MM.1S (cell line): ENCODE results near the gene ITK.
A peak's percentile ranks its signal among the peaks of the same experiment; 100 is the strongest.

Experiments used
- DNase-seq: peaks from one replicate; pipeline ENCODE4 v3.0.0-alpha.2; 2015
- H2AFZ ChIP-seq: fragments of 300-600 bp; sonication (generic); 2 replicates; pipeline ENCODE4 v1.6.0; 2016; ENCODE audit warnings: antibody characterized with exemption, low read length
- H3F3A ChIP-seq: fragments of 300-600 bp; sonication (generic); 2 replicates; pipeline ENCODE4 v1.6.1; 2016; ENCODE audit warnings: mild to moderate bottlenecking, antibody characterized with exemption, low read length, moderate library complexity, mixed read lengths; ENCODE audit not compliant: insufficient read depth
- H3K27ac ChIP-seq: fragments of 300-600 bp; sonication (generic); 2 replicates; pipeline ENCODE4 v1.5.1; 2016; ENCODE audit warnings: mild to moderate bottlenecking, low read length
- H3K27me3 ChIP-seq: fragments of 300-600 bp; sonication (generic); replicated peaks from 2 replicates; pipeline ENCODE4 v1.6.0; 2016; ENCODE audit warnings: low read length; ENCODE audit not compliant: insufficient read depth
- H3K36me3 ChIP-seq: fragments of 300-600 bp; sonication (generic); replicated peaks from 2 replicates; pipeline ENCODE4 v1.6.1; 2016; ENCODE audit warnings: mild to moderate bottlenecking, low read length, mixed read lengths; ENCODE audit not compliant: insufficient read depth
- H3K4me1 ChIP-seq: fragments of 300-600 bp; sonication (generic); 2 replicates; pipeline ENCODE4 v1.6.1; 2016; ENCODE audit warnings: low read length, mixed read lengths
- H3K4me2 ChIP-seq: fragments of 300-600 bp; sonication (generic); 2 replicates; pipeline ENCODE4 v1.6.0; 2016; ENCODE audit warnings: low read depth, low read length
- H3K4me3 ChIP-seq: fragments of 300-600 bp; sonication (generic); 2 replicates; pipeline ENCODE4 v1.5.1; 2016; ENCODE audit warnings: low read length, mixed read lengths
- H3K79me2 ChIP-seq: fragments of 300-600 bp; sonication (generic); 2 replicates; pipeline ENCODE4 v1.6.1; 2016; ENCODE audit warnings: mixed run types, low read length, mixed read lengths
- H3K9ac ChIP-seq: fragments of 300-600 bp; sonication (generic); 2 replicates; pipeline ENCODE4 v1.6.1; 2016; ENCODE audit warnings: low read length, mixed read lengths
- H3K9me2 ChIP-seq: fragments of 300-600 bp; sonication (generic); replicated peaks from 2 replicates; pipeline ENCODE4 v1.6.1; 2016; ENCODE audit warnings: mild to moderate bottlenecking, low read length, mixed read lengths; ENCODE audit not compliant: insufficient read depth
- H3K9me3 ChIP-seq: fragments of 300-600 bp; sonication (generic); replicated peaks from 2 replicates; pipeline ENCODE4 v1.6.1; 2016; ENCODE audit warnings: mild to moderate bottlenecking, low read length, mixed read lengths; ENCODE audit not compliant: insufficient read depth
- H4K20me1 ChIP-seq: fragments of 300-600 bp; sonication (generic); 2 replicates; pipeline ENCODE4 v1.6.1; 2016; ENCODE audit warnings: mild to moderate bottlenecking, low read length, moderate library complexity, mixed read lengths; ENCODE audit not compliant: insufficient read depth
- CTCF ChIP-seq: fragments of 300-600 bp; sonication (generic); IDR thresholded peaks from 2 replicates; pipeline ENCODE4 v1.5.1; 2016; ENCODE audit warnings: antibody characterized with exemption, low read length, mixed read lengths
- EZH2 ChIP-seq: fragments of 300-600 bp; sonication (generic); optimal IDR thresholded peaks from 2 replicates; pipeline ENCODE3; 2017; ENCODE audit warnings: low read depth, mild to moderate bottlenecking, antibody characterized with exemption, low read length, mixed read lengths
- EZH2phosphoT487 ChIP-seq: fragments of 300-600 bp; sonication (generic); IDR thresholded peaks from 2 replicates; pipeline ENCODE4 v1.6.1; 2018; ENCODE audit warnings: antibody characterized with exemption, low read length

The ITK gene

DNA sequence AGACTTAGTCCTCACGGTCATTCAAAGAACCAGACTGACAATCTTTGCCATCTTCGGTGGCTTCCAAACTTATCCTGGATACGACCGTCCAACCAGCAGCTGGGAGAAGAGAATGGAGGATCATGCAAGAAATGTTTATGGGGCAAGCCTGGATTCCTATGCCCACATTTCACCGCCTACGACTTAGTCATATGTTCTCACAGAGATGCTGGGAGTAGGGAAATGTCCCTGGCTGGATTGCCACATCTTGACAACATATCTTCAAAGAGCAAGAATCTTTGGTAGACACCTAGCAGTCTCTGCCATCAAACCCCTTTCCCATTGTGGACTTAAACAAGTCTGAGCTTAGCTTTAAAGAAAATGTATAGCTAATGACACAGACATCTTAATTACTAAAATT, 42.9 kb upstream of the ITK start:
- H3K9ac ChIP-seq, result no peak overlapping the region
- no peaks in the 10 kb centered on the region for H3K9me3 ChIP-seq
- H3K79me2 ChIP-seq, result peaks cover 59% of the 10 kb centered on the region
- DNase-seq, result no peak
- H3K4me1 ChIP-seq, result 0 out of 2 replicates have a peak, but pooled peaks cover 4% of the 10 kb centered on the region
- H3K9me2 ChIP-seq, result no peaks in the 10 kb centered on the region
- no peaks in the 10 kb centered on the region for H3K27me3 ChIP-seq
- TF ChIP-seq EZH2, result no peak
- TF ChIP-seq EZH2phosphoT487, result no peak
- no peak for TF ChIP-seq CTCF
- H3K4me3 ChIP-seq, result no peak overlapping the region
- H2AFZ ChIP-seq, result no peak overlapping the region
- H3K27ac ChIP-seq, result no peak overlapping the region
- no peaks in the 10 kb centered on the region; the same call in 1 of the 2 replicates for H3K36me3 ChIP-seq
- no peaks in the 10 kb centered on the region for H4K20me1 ChIP-seq
- H3F3A ChIP-seq, result peaks cover 4% of the 10 kb centered on the region; the same call in 1 of the 2 replicates
- H3K4me2 ChIP-seq, result no peak overlapping the region

DNA sequence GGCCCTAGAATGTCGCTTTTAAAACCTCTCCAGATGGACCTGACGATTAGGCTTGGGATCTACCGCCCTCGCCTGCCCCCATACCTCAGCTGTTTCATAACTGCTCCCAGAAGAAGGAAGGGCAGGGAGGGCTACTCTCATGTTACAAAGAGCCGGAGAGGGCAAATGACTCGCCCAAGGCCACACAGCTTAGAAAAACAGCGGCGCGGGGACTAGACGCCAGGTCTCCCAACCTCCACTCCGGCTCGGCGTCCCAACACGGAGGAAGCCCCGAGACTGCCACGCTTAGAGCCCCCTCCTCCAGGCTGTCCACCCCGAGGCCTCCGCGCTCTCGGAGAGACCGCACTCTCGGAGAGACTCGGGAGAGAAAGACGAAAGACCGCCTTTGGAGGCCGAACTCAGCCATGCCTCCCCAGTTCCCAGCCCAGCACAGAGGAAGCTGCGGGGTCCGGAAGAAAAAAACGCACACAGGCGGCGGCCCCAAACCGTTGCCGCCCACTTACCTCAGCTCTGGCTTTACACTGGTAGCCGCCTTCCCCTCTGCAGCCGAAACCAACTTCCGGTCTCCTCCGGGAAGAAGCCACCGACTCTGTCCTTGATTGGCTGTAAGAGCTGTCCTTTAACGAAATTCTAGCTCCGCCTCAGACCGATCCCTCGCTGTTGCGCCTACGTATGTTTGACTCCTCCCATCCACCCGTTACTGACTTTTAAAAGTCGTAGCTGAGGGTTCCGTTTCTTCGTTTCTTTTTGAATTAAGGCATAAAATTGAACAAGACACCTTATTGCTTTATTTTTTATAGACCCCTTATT, 38.1 kb upstream of the ITK start, which contains the start of gene MED7:
Gene MED7 (minus strand): TSS at position 549 of the 810 bp plus-strand sequence. CDS start 3,434 bp downstream, outside the sequence.
- peak; percentile 99 for DNase-seq
- no peaks in the 10 kb centered on the region; the same call in 1 of the 2 replicates for H3F3A ChIP-seq
- no peaks in the 10 kb centered on the region for H3K27me3 ChIP-seq
- H3K36me3 ChIP-seq, result no peaks in the 10 kb centered on the region; the same call in 1 of the 2 replicates
- no peaks in the 10 kb centered on the region for H4K20me1 ChIP-seq
- H3K4me1 ChIP-seq, result peaks cover 8% of the 10 kb centered on the region
- H2AFZ ChIP-seq, result peak within 1 kb of the TSS; percentile 88
- H3K9me3 ChIP-seq, result no peaks in the 10 kb centered on the region
- no peak for TF ChIP-seq EZH2
- TF ChIP-seq CTCF, result no peak
- TF ChIP-seq EZH2phosphoT487, result no peak
- H3K79me2 ChIP-seq, result peaks cover 48% of the 10 kb centered on the region
- peak within 1 kb of the TSS; percentile 59; the same call in 1 of the 2 replicates for H3K27ac ChIP-seq
- peak within 1 kb of the TSS; percentile 92 for H3K9ac ChIP-seq
- no peaks in the 10 kb centered on the region for H3K9me2 ChIP-seq
- peak within 1 kb of the TSS; percentile 88 for H3K4me3 ChIP-seq
- peak within 1 kb of the TSS; percentile 78 for H3K4me2 ChIP-seq

- DNase-seq, result peak; percentile 37
- H3K27me3 ChIP-seq, result no peaks in the 10 kb centered on the region
- H3K4me2 ChIP-seq, result peak overlapping the region; percentile 78
- peak overlapping the region; percentile 88 for H2AFZ ChIP-seq
- peak overlapping the region; percentile 59; the same call in 1 of the 2 replicates for H3K27ac ChIP-seq
- no peaks in the 10 kb centered on the region for H4K20me1 ChIP-seq
- H3K79me2 ChIP-seq, result peaks cover 42% of the 10 kb centered on the region
- H3K4me3 ChIP-seq, result peak overlapping the region; percentile 88
- no peaks in the 10 kb centered on the region; the same call in 1 of the 2 replicates for H3F3A ChIP-seq
- peak overlapping the region; percentile 92 for H3K9ac ChIP-seq
- H3K9me2 ChIP-seq, result no peaks in the 10 kb centered on the region
- no peaks in the 10 kb centered on the region; the same call in 1 of the 2 replicates for H3K36me3 ChIP-seq
- TF ChIP-seq CTCF, result no peak
- TF ChIP-seq EZH2phosphoT487, result no peak
- no peak for TF ChIP-seq EZH2
- H3K9me3 ChIP-seq, result no peaks in the 10 kb centered on the region
- H3K4me1 ChIP-seq, result peaks cover 8% of the 10 kb centered on the region
Observed at GRCh38 chr5:157143127-157143971, 37.3 kb upstream of the ITK start.
